Adipocyte (in vitro differentiated cells): ENCODE results near the gene DNAJC30.
"Not testable (repeated sequence)": the region's sequence is repeated elsewhere in the genome, so short reads cannot be mapped to it uniquely, and the experiment has no call there.

ENCODE experiments used
- DNase-seq: peaks from one replicate; pipeline ENCODE4 v3.0.0-alpha.2; 2015; ENCODE audit warnings: low read depth
- H3K27me3 ChIP-seq: replicated peaks from 2 replicates; pipeline ENCODE4 v1.7.0; 2013; ENCODE audit warnings: mild to moderate bottlenecking, low read length, moderate library complexity; ENCODE audit not compliant: control insufficient read depth, insufficient read depth
- H3K36me3 ChIP-seq: 2 replicates; pipeline ENCODE4 v1.7.0; 2013; ENCODE audit warnings: low read length, mild to moderate bottlenecking, moderate library complexity; ENCODE audit not compliant: control insufficient read depth, insufficient read depth, severe bottlenecking
- H3K4me1 ChIP-seq: 2 replicates; pipeline ENCODE4 v1.7.0; 2013; ENCODE audit warnings: mild to moderate bottlenecking, low read length, moderate library complexity; ENCODE audit not compliant: control insufficient read depth, insufficient read depth
- H3K4me3 ChIP-seq: 2 replicates; pipeline ENCODE4 v1.7.0; 2013; ENCODE audit warnings: mild to moderate bottlenecking, low read length, moderate library complexity
- H3K9ac ChIP-seq: 2 replicates; pipeline ENCODE4 v1.7.0; 2013; ENCODE audit warnings: mild to moderate bottlenecking, low read length, moderate library complexity
- H3K9me3 ChIP-seq: 2 replicates; pipeline ENCODE4 v1.7.0; 2013; ENCODE audit warnings: mild to moderate bottlenecking, low read length, moderate library complexity; ENCODE audit not compliant: control insufficient read depth

DNAJC30 gene

GRCh38 chr7:73719806-73720169 lies 36.5 kb upstream of the DNAJC30 start:
- Histone ChIP-seq H3K4me3 (peak overlapping the region; percentile 74), H3K36me3 (no peaks in the 10 kb centered on the region), H3K4me1 (peaks cover 41% of the 10 kb centered on the region), H3K27me3 (no peaks in the 10 kb centered on the region), H3K9ac (peak overlapping the region; percentile 39), H3K9me3 (no peaks in the 10 kb centered on the region)
- DNase-seq, result no peak

GRCh38 chr7:73718905-73719805 lies 35.9 kb upstream of the DNAJC30 start, which contains the start of gene STX1A:
STX1A (minus strand) TSS chr7:73719669; CDS start chr7:73719631, 38 bp downstream.
- peak; percentile 90 for DNase-seq
- Histone ChIP-seq H3K27me3 (no peaks in the 10 kb centered on the region), H3K9me3 (no peaks in the 10 kb centered on the region)

GRCh38 chr7:73718438-73718881 lies 35.2 kb upstream of the DNAJC30 start:
- H3K4me3 ChIP-seq, result peak overlapping the region; percentile 87
- no peaks in the 10 kb centered on the region for H3K27me3 ChIP-seq
- H3K36me3 ChIP-seq, result no peaks in the 10 kb centered on the region
- no peaks in the 10 kb centered on the region for H3K9me3 ChIP-seq
- peak overlapping the region; percentile 87 for H3K9ac ChIP-seq
- H3K4me1 ChIP-seq, result peaks cover 41% of the 10 kb centered on the region
- no peak for DNase-seq

More at GRCh38 chr7:73718905-73719805, 35.9 kb upstream of the DNAJC30 start, which contains the start of gene STX1A:
- Histone ChIP-seq H3K4me1 (peaks cover 41% of the 10 kb centered on the region), H3K4me3 (peak within 1 kb of the TSS; percentile 87), H3K9ac (peak within 1 kb of the TSS; percentile 87), H3K36me3 (no peaks in the 10 kb centered on the region)

- Histone ChIP-seq H3K9me3 (no peaks in the 10 kb centered on the region), H3K9ac (peak overlapping the region; percentile 87), H3K36me3 (no peaks in the 10 kb centered on the region), H3K4me1 (peaks cover 41% of the 10 kb centered on the region), H3K27me3 (no peaks in the 10 kb centered on the region), H3K4me3 (peak overlapping the region; percentile 87)
- DNase-seq, result peak; percentile 87
Measured at GRCh38 chr7:73717991-73718405, 34.7 kb upstream of the DNAJC30 start.

- no peaks in the 10 kb centered on the region for H3K27me3 ChIP-seq
- peak overlapping the region; percentile 14 for H3K4me3 ChIP-seq
- H3K36me3 ChIP-seq, result no peaks in the 10 kb centered on the region
- DNase-seq, result no peak
- H3K4me1 ChIP-seq, result peaks cover 41% of the 10 kb centered on the region
- peak overlapping the region; percentile 50 for H3K9ac ChIP-seq
- no peaks in the 10 kb centered on the region for H3K9me3 ChIP-seq
Measured at GRCh38 chr7:73717025-73717807, 34.0 kb upstream of the DNAJC30 start.

- no peaks in the 10 kb centered on the region for H3K9me3 ChIP-seq
- no peaks in the 10 kb centered on the region for H3K36me3 ChIP-seq
- no peaks in the 10 kb centered on the region for H3K27me3 ChIP-seq
- H3K9ac ChIP-seq, result peak overlapping the region; percentile 18
- no peak for DNase-seq
- peak overlapping the region; percentile 14 for H3K4me3 ChIP-seq
- H3K4me1 ChIP-seq, result peaks cover 35% of the 10 kb centered on the region
Measured at GRCh38 chr7:73716318-73716890, 33.2 kb upstream of the DNAJC30 start.

- H3K4me1 ChIP-seq, result peaks cover 35% of the 10 kb centered on the region
- no peak overlapping the region for H3K4me3 ChIP-seq
- H3K36me3 ChIP-seq, result no peaks in the 10 kb centered on the region
- H3K9me3 ChIP-seq, result no peaks in the 10 kb centered on the region
- peak; percentile 97 for DNase-seq
- H3K9ac ChIP-seq, result peak overlapping the region; percentile 18
- H3K27me3 ChIP-seq, result no peaks in the 10 kb centered on the region
Measured at GRCh38 chr7:73715648-73716317, 32.5 kb upstream of the DNAJC30 start.

GRCh38 chr7:73713319-73713718 lies 30.1 kb upstream of the DNAJC30 start:
- H3K4me1 ChIP-seq, result peaks cover 30% of the 10 kb centered on the region
- not testable (repeated sequence) for H3K27me3 ChIP-seq, DNase-seq, H3K36me3 ChIP-seq, H3K9me3 ChIP-seq, H3K4me3 ChIP-seq, H3K9ac ChIP-seq

GRCh38 chr7:73712773-73713172 lies 29.5 kb upstream of the DNAJC30 start:
- H3K36me3 ChIP-seq, result peaks cover 5% of the 10 kb centered on the region
- H3K9ac ChIP-seq, result no peak overlapping the region
- H3K4me3 ChIP-seq, result no peak overlapping the region
- DNase-seq, result no peak
- H3K9me3 ChIP-seq, result no peaks in the 10 kb centered on the region
- no peaks in the 10 kb centered on the region for H3K27me3 ChIP-seq
- H3K4me1 ChIP-seq, result peaks cover 24% of the 10 kb centered on the region

- no peak overlapping the region for H3K9ac ChIP-seq
- no peak for DNase-seq
- H3K9me3 ChIP-seq, result no peaks in the 10 kb centered on the region
Measured at GRCh38 chr7:73708961-73709549, 25.8 kb upstream of the DNAJC30 start.

More at GRCh38 chr7:73708961-73709549, 25.8 kb upstream of the DNAJC30 start:
- Histone ChIP-seq H3K4me3 (no peak overlapping the region), H3K27me3 (no peaks in the 10 kb centered on the region), H3K36me3 (peaks cover 7% of the 10 kb centered on the region), H3K4me1 (peaks cover 6% of the 10 kb centered on the region)
